Ectodermal cell (in vitro differentiated cells): Measurements from ENCODE around the gene FABP7.

Experiments used
- H3K27ac ChIP-seq: 2 replicates; pipeline ENCODE4 v1.7.0; 2013; ENCODE audit warnings: mild to moderate bottlenecking, low read depth, low read length; ENCODE audit not compliant: insufficient read depth, poor library complexity, severe bottlenecking
- H3K27me3 ChIP-seq: 2 replicates; pipeline ENCODE4 v1.7.0; 2013; ENCODE audit warnings: mild to moderate bottlenecking, low read length; ENCODE audit not compliant: insufficient read depth, control insufficient read depth, poor library complexity, severe bottlenecking
- H3K36me3 ChIP-seq: one replicate; pipeline ENCODE4 v1.7.0; 2013; ENCODE audit warnings: low read length; ENCODE audit not compliant: control insufficient read depth, insufficient read depth
- H3K4me1 ChIP-seq: one replicate; pipeline ENCODE4 v1.7.0; 2013; ENCODE audit warnings: low read length; ENCODE audit not compliant: control insufficient read depth, insufficient read depth
- H3K4me3 ChIP-seq: 2 replicates; pipeline ENCODE4 v1.7.0; 2013; ENCODE audit warnings: low read depth, low read length, control low read depth; ENCODE audit not compliant: insufficient read depth
- H3K9me3 ChIP-seq: 2 replicates; pipeline ENCODE4 v1.7.0; 2013; ENCODE audit warnings: mild to moderate bottlenecking, low read length, moderate library complexity; ENCODE audit not compliant: control insufficient read depth
- WGBS, 2 experiments: methylation state at CpG; one replicate each; pipeline ENCODE4 v1.1.7; 2013; ENCODE audit warnings: missing lambda C conversion rate in 2 of 2; 5-methylcytosine and 5-hydroxymethylcytosine counted together

Gene FABP7

GRCh38 chr6:122754191-122754731 is 25.3 kb upstream of the FABP7 start:
- Histone ChIP-seq H3K27me3 (no peaks in the 10 kb centered on the region), H3K4me3 (no peak overlapping the region), H3K4me1 (peaks cover 8% of the 10 kb centered on the region), H3K27ac (no peak overlapping the region), H3K9me3 (no peaks in the 10 kb centered on the region), H3K36me3 (no peaks in the 10 kb centered on the region)
- WGBS, 2 experiments, result 75 to 77% methylated on average over 5 of the region's 5 CpGs

DNA sequence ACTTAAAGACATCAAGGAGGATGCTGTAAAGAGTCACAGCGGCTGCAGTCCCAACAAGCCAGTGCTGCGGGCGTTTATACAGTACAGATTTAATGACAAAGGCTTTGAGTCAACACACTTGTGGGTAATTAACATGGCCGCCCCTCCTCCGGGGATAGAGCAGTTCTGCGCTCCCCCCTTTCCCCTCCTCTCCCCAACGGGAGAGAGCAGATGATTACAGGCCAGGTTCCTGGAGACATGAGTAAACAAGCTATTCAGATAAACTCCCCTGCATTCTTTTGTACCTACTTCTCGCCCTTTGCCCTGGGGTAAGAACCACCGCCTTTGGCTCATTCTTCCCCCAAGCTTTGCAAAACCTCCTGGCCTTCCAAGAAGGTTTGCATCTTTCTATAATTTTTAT is 23.6 kb upstream of the FABP7 start:
- H3K27me3 ChIP-seq, result no peaks in the 10 kb centered on the region
- no peak overlapping the region for H3K4me3 ChIP-seq
- no peak overlapping the region for H3K27ac ChIP-seq
- no peaks in the 10 kb centered on the region for H3K36me3 ChIP-seq
- H3K9me3 ChIP-seq, result no peaks in the 10 kb centered on the region
- peaks cover 8% of the 10 kb centered on the region for H3K4me1 ChIP-seq
- 45 to 55% methylated on average over 9 of the region's 9 CpGs for WGBS, 2 experiments

GRCh38 chr6:122758927-122759334 is 20.6 kb upstream of the FABP7 start:
- H3K27ac ChIP-seq, result no peak overlapping the region
- WGBS, 2 experiments, result 40 to 86% methylated on average over 1 of the region's 1 CpG

GRCh38 chr6:122760330-122760729 is 19.2 kb upstream of the FABP7 start:
- H3K4me1 ChIP-seq, result no peaks in the 10 kb centered on the region
- H3K4me3 ChIP-seq, result no peak overlapping the region
- H3K36me3 ChIP-seq, result no peaks in the 10 kb centered on the region
- no peaks in the 10 kb centered on the region for H3K9me3 ChIP-seq
- H3K27me3 ChIP-seq, result no peaks in the 10 kb centered on the region
- H3K27ac ChIP-seq, result no peak overlapping the region

More at GRCh38 chr6:122758927-122759334, 20.6 kb upstream of the FABP7 start:
- H3K36me3 ChIP-seq, result no peaks in the 10 kb centered on the region
- no peak overlapping the region for H3K4me3 ChIP-seq
- H3K27me3 ChIP-seq, result no peaks in the 10 kb centered on the region
- no peaks in the 10 kb centered on the region for H3K4me1 ChIP-seq
- H3K9me3 ChIP-seq, result no peaks in the 10 kb centered on the region

DNA sequence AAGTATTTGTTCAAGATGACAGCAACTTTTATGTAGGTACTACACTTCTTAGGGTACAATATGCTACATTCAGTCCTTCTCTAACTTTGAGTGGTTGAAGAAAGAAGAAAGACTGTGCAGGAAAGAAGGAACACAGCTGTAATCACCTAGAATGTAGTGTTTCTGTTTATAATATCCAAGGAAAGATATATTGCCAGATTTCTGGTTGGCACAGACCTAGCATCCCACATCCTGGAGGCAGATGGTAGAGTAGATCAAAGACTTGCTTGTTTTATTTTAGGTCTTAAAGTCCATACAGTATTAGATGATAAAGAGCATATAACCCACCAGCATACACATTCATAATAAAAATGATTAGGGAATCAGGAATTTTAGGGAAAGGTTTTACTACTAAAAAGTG is 13.3 kb upstream of the FABP7 start:
- no peaks in the 10 kb centered on the region for H3K27me3 ChIP-seq
- H3K4me3 ChIP-seq, result no peak overlapping the region
- H3K9me3 ChIP-seq, result no peaks in the 10 kb centered on the region

DNA sequence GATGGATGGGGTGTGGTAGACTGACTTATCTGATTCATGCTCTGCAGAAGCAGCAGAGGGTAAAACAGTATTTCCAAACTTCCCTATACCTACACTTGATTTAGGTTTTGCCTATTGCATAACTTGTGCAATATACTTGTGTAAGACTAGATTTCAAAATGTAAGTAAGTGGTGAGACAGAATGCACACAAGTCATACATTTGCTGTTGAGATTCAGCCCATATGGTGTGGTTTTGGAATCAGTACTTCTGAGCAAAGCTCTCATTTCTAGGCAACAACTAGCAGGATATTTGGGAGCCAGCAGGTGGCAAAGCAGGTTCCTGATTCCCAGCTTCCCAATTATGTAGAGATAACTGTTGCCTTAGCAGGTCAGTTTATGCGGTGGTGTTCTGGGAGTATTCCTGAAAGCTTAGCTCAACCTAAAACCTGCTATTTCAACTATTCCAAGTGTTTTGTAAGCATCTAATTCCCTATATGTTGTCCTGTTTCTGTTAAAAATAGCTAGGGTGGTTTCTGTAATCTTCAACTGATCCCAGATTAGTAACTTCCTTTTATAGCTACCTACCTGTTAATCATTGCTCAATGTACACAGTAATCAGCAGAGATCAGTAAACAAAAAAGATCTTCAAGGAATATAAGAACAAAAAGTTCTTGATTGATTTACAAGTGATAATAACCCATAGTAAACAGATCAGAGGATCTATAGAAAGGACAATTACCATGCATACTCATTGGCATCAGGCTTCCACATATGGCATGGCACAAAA is 8.5 kb upstream of the FABP7 start:
- WGBS, 2 experiments, result 67 to 75% methylated on average over 1 of the region's 1 CpG
- Histone ChIP-seq H3K4me3 (no peak overlapping the region), H3K36me3 (no peaks in the 10 kb centered on the region), H3K4me1 (no peaks in the 10 kb centered on the region), H3K9me3 (no peaks in the 10 kb centered on the region), H3K27me3 (no peaks in the 10 kb centered on the region), H3K27ac (no peak overlapping the region)

More for the DNA sequence above, 13.3 kb upstream of the FABP7 start:
- no peaks in the 10 kb centered on the region for H3K4me1 ChIP-seq
- H3K27ac ChIP-seq, result no peak overlapping the region
- H3K36me3 ChIP-seq, result no peaks in the 10 kb centered on the region

DNA sequence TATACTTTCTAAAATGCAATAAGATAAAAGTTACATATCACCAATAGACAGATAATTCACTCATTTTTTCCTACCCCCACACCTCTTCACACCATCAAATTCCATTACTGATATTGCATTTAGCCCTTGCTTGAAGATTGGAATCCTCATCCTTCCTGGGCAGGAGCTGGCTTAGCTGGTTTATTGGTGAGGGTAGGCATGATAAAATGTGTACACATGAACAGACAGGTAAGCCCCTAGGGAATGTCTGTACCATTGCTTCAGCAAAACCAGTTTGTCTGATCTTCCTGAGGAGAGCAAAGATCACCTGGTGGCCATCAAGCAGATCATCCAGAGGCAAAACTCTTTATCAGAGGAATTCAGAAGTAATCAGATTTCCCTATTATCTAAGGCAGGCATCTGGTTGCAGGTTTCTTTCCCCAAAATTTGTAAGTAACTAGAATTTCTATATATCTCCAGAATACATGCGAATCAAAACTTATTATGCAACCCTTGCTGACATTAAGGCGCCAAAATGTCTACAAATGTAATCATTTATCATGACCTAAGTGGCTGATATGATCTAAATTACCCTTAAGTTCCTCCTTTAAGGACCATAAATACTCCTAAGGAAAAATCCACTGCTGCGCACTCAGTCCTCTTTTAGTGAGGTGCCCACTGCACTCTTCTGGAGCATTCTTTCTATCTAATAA is 6.6 kb upstream of the FABP7 start:
- WGBS, 2 experiments, result 92% methylated on average over 3 of the region's 3 CpGs
- no peaks in the 10 kb centered on the region for H3K9me3 ChIP-seq
- H3K4me3 ChIP-seq, result no peak overlapping the region
- H3K36me3 ChIP-seq, result no peaks in the 10 kb centered on the region
- no peak overlapping the region for H3K27ac ChIP-seq
- H3K27me3 ChIP-seq, result no peaks in the 10 kb centered on the region
- H3K4me1 ChIP-seq, result no peaks in the 10 kb centered on the region

DNA sequence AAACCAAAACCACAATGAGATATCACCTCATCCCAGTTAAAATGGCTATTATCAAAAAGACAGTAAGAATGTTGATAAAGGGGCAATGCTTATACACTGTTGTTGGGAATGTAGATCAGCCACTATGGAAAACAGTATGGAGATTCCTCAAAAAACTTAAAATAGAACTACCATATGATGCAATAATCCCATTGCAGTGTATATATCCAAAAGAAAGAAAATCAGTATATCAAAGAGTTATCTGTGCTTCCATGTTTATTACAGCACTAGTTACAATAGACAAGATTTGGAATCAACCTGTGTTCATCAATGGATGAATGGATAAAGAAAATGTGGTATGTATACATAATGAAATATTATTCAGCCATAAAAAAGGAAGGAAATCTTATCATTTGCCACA is 3.5 kb upstream of the FABP7 start:
- no peak overlapping the region for H3K4me3 ChIP-seq
- H3K4me1 ChIP-seq, result peaks cover 11% of the 10 kb centered on the region
- H3K9me3 ChIP-seq, result no peaks in the 10 kb centered on the region
- H3K27me3 ChIP-seq, result no peaks in the 10 kb centered on the region
- H3K27ac ChIP-seq, result no peak overlapping the region
- no peaks in the 10 kb centered on the region for H3K36me3 ChIP-seq

DNA sequence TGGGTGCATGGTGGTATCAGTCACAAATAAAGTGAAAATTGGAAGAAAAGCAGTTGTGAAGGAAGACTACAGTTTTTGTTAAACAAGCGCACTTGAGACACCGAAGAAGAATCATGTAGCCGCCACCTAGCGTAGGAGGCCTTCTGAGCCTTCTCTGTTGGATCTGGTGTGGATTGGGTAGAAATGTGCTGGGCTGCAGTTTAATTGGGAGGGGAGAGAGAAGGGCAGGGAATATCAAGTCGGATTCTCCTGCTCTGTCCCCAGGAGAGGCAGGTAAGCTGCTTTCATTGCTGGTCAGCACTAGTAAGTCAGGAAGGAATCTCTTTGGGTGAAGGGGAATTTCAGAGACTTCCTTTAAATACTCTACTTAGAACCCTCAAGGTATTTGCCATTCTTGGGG is 1.2 kb upstream of the FABP7 start:
- WGBS, 2 experiments, result 86 to 94% methylated on average over 5 of the region's 5 CpGs
- peaks cover 11% of the 10 kb centered on the region for H3K4me1 ChIP-seq
- no peaks in the 10 kb centered on the region for H3K27me3 ChIP-seq
- H3K9me3 ChIP-seq, result no peaks in the 10 kb centered on the region
- H3K4me3 ChIP-seq, result no peak overlapping the region
- no peaks in the 10 kb centered on the region for H3K36me3 ChIP-seq
- peak overlapping the region; percentile 19 for H3K27ac ChIP-seq

DNA sequence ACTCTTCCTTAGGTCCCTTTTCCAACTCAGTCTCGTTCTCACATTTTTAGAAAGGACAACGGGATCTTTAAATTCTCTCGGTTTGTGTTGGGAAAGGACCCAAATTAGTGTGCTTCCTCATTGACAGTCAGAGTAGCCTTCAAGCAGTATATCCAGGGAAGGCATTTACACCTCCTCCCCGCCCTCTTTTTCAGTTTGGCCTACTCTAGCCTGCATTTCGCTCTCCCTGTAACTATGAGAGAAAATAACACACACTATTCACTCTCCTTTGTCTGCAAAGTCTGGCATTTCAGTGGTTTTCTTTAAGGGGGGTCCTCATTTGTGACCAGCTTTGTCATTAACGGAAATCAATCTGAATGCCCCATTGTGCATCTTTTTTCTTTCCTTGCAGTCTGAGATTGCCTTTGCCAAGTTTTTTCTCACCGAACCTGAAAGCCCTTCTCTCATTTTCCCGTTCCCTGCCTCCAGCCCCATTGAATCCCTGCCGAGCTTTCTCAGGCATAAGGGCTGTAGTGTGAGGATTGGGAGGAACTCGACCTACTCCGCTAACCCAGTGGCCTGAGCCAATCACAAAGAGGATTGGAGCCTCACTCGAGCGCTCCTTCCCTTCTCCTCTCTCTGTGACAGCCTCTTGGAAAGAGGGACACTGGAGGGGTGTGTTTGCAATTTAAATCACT is 393 bp upstream of the FABP7 start:
- Histone ChIP-seq H3K4me1 (peaks cover 11% of the 10 kb centered on the region), H3K9me3 (no peaks in the 10 kb centered on the region)

More for the DNA sequence above, 393 bp upstream of the FABP7 start:
- WGBS, 2 experiments, result 22% methylated on average over 12 to 13 of the region's 13 CpGs
- H3K4me3 ChIP-seq, result no peak overlapping the region
- H3K27ac ChIP-seq, result peak overlapping the region; percentile 45
- no peaks in the 10 kb centered on the region for H3K36me3 ChIP-seq
- no peaks in the 10 kb centered on the region for H3K27me3 ChIP-seq
